ENCODE results near the gene SH2B3.
"Not testable (repeated sequence)": the region's sequence is repeated elsewhere in the genome, so short reads cannot be mapped to it uniquely, and the experiment has no call there.

Gene SH2B3

DNA sequence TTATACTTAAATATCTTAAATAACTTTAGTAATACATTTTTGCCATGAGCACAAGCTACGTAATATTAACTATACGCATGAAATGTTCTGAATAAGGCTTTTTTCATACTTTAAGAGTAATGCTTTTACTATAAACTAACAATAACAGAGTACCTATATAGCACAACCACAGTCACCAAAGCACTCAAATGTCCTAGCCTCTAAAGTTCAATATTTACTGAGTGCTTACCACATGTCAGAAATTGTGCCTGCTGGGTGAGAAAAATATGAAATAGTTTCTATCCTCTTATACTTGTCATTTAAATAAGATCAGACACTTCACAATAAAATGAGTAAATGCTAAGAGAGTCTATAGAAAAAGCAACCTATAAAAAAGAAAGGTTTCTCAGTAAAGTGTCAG is 83.1 kb downstream of the SH2B3 start:
- DNase-seq (ENCODE audit: low spot score), result no peak
- TF ChIP-seq CTCF (IDR thresholded peaks at IDR 0.05; ENCODE audit: extremely low read depth, missing control alignments), result no peak

- DNase-seq (ENCODE audit: low spot score), result not testable (repeated sequence)
These were observed 87.3 kb downstream of the SH2B3 start for GRCh38 chr12:111492979-111493378.

- DNase-seq (ENCODE audit: low spot score), result no peak
- no peak for TF ChIP-seq CTCF (IDR thresholded peaks at IDR 0.05; ENCODE audit: extremely low read depth, missing control alignments)
These were observed 89.0 kb downstream of the SH2B3 start for GRCh38 chr12:111494676-111495075.
